Measurements from ENCODE around the gene ZMYND8. TPM values are rescaled to one million over a fixed set of nuclear protein-coding genes. Genes with fewer than 3 reads are reported as not detected.

Gene ZMYND8
- total and polyA plus RNA-seq, 2 of the 8 experiments (the other 6 are each of a cell fraction or from before 2014, with no cell fraction given), result 50.5 to 163 TPM

- TF ChIP-seq CHD7 (IDR thresholded peaks at IDR 0.05; ENCODE audit: insufficient replicate concordance, low read length) (no peak), KDM4A (IDR thresholded peaks at IDR 0.05; ENCODE audit: low read depth, low read length, severe bottlenecking) (no peak), SP1 (IDR thresholded peaks at IDR 0.05; ENCODE audit: low read depth, low read length) (no peak), KDM1A (IDR thresholded peaks at IDR 0.05; ENCODE audit: borderline replicate concordance, low read length) (no peak), BACH1 (IDR thresholded peaks at IDR 0.05; ENCODE audit: low read length) (no peak), POU5F1 (IDR thresholded peaks at IDR 0.05; ENCODE audit: low read depth, low read length) (no peak), CTBP2 (IDR thresholded peaks at IDR 0.05; ENCODE audit: borderline replicate concordance, insufficient read depth, insufficient read length, low read length) (no peak), HDAC6 (IDR thresholded peaks at IDR 0.05; ENCODE audit: low read depth, low read length) (no peak)
Measured at GRCh38 chr20:47187450-47188195, 168.9 kb downstream of the ZMYND8 start (continued).

Measured in H1 (cell line).